ENCODE measurements around the gene DAAM2. TPM values are rescaled to one million over a fixed set of nuclear protein-coding genes. Genes with fewer than 3 reads are reported as not detected.

Gene DAAM2
- total RNA-seq, 2 experiments from 2014 or later, result 0.09 to 1.1 TPM

GRCh38 chr6:39951716-39952115 lies 159.5 kb downstream of the DAAM2 start:
- Histone ChIP-seq H3K27ac (ENCODE audit: low read depth, low read length, poor library complexity, severe bottlenecking) (no peak overlapping the region), H3K9me2 (ENCODE audit: insufficient read depth, low read length) (no peaks in the 10 kb centered on the region), H2AFZ (ENCODE audit: low read length) (no peak overlapping the region), H3K9me3 (ENCODE audit: low read length) (no peaks in the 10 kb centered on the region), H4K20me1 (ENCODE audit: insufficient read depth, low read length) (no peaks in the 10 kb centered on the region), H3K4me3 (ENCODE audit: low read depth, low read length, poor library complexity, severe bottlenecking) (no peak overlapping the region), H3K79me2 (ENCODE audit: insufficient read depth, low read depth, low read length) (no peaks in the 10 kb centered on the region), H3K36me3 (ENCODE audit: insufficient read depth, low read length) (no peaks in the 10 kb centered on the region), H3K4me1 (ENCODE audit: insufficient read depth, low read length, poor library complexity, severe bottlenecking) (no peaks in the 10 kb centered on the region), H3K4me2 (ENCODE audit: low read length) (no peak overlapping the region)
- BruUV-seq (replicated peaks), result no TSS peak
- no peak for DNase-seq (ENCODE audit: low spot score)
- intact Hi-C loops (cut with micrococcal nuclease; ENCODE audit: unreplicated experiment), result no loop called here
- TF ChIP-seq CTCF (conservative IDR thresholded peaks at IDR 0.05; ENCODE audit: low read length), result no peak
- no peak for TF ChIP-seq EZH2phosphoT487 (IDR thresholded peaks at IDR 0.05; ENCODE audit: borderline replicate concordance, low read depth, low read length)
- CTCF ChIA-PET (ENCODE audit: unreplicated experiment), result no interaction called here
- POLR2A ChIA-PET, result no interaction called here

GRCh38 chr6:39952167-39952566 lies 160.0 kb downstream of the DAAM2 start:
- CTCF ChIA-PET (ENCODE audit: unreplicated experiment), result no interaction called here
- POLR2A ChIA-PET, result interaction anchor here (0.6 kb wide), 1 partner anchor 1015 kb away, joined by 3 read pairs; no protein-coding TSS in a partner anchor
- TF ChIP-seq CTCF (conservative IDR thresholded peaks at IDR 0.05; ENCODE audit: low read length) (no peak), EZH2phosphoT487 (IDR thresholded peaks at IDR 0.05; ENCODE audit: borderline replicate concordance, low read depth, low read length) (no peak)
- no TSS peak for BruUV-seq (replicated peaks)
- H3K79me2 ChIP-seq (ENCODE audit: insufficient read depth, low read depth, low read length), result no peaks in the 10 kb centered on the region
- no peak for DNase-seq (ENCODE audit: low spot score)
- H3K9me2 ChIP-seq (ENCODE audit: insufficient read depth, low read length), result no peaks in the 10 kb centered on the region
- H3K9me3 ChIP-seq (ENCODE audit: low read length), result no peaks in the 10 kb centered on the region
- H3K4me3 ChIP-seq (ENCODE audit: low read depth, low read length, poor library complexity, severe bottlenecking), result no peak overlapping the region
- no peak overlapping the region for H3K27ac ChIP-seq (ENCODE audit: low read depth, low read length, poor library complexity, severe bottlenecking)
- H4K20me1 ChIP-seq (ENCODE audit: insufficient read depth, low read length), result no peaks in the 10 kb centered on the region
- H3K4me2 ChIP-seq (ENCODE audit: low read length), result no peak overlapping the region
- no peaks in the 10 kb centered on the region for H3K4me1 ChIP-seq (ENCODE audit: insufficient read depth, low read length, poor library complexity, severe bottlenecking)
- no peaks in the 10 kb centered on the region for H3K36me3 ChIP-seq (ENCODE audit: insufficient read depth, low read length)
- intact Hi-C loops (cut with micrococcal nuclease; ENCODE audit: unreplicated experiment), result no loop called here
- H2AFZ ChIP-seq (ENCODE audit: low read length), result no peak overlapping the region

GRCh38 chr6:39953076-39953618 lies 161.0 kb downstream of the DAAM2 start:
- Histone ChIP-seq H3K4me3 (ENCODE audit: low read depth, low read length, poor library complexity, severe bottlenecking) (no peak overlapping the region), H2AFZ (ENCODE audit: low read length) (no peak overlapping the region), H3K79me2 (ENCODE audit: insufficient read depth, low read depth, low read length) (no peaks in the 10 kb centered on the region), H3K4me2 (ENCODE audit: low read length) (no peak overlapping the region), H3K27ac (ENCODE audit: low read depth, low read length, poor library complexity, severe bottlenecking) (no peak overlapping the region), H3K9me3 (ENCODE audit: low read length) (no peaks in the 10 kb centered on the region), H3K36me3 (ENCODE audit: insufficient read depth, low read length) (no peaks in the 10 kb centered on the region), H3K4me1 (ENCODE audit: insufficient read depth, low read length, poor library complexity, severe bottlenecking) (no peaks in the 10 kb centered on the region), H3K9me2 (ENCODE audit: insufficient read depth, low read length) (no peaks in the 10 kb centered on the region), H4K20me1 (ENCODE audit: insufficient read depth, low read length) (no peaks in the 10 kb centered on the region)
- DNase-seq (ENCODE audit: low spot score), result no peak
- no TSS peak for BruUV-seq (replicated peaks)
- TF ChIP-seq EZH2phosphoT487 (IDR thresholded peaks at IDR 0.05; ENCODE audit: borderline replicate concordance, low read depth, low read length), result no peak
- no peak for TF ChIP-seq CTCF (conservative IDR thresholded peaks at IDR 0.05; ENCODE audit: low read length)
- ChIA-PET POLR2A (no interaction called here), CTCF (ENCODE audit: unreplicated experiment) (no interaction called here)
- intact Hi-C loops (cut with micrococcal nuclease; ENCODE audit: unreplicated experiment), result no loop called here

Other genes with a start within 250 kb of the DAAM2 start
- not detected in 2 replicates for gene KIF6, start 67.0 kb upstream of the DAAM2 start, total RNA-seq (2014; rRNA removed; shearing (Covaris generic))
- gene KIF6, start 67.0 kb upstream of the DAAM2 start, total RNA-seq (2022), result 0.17 TPM in 1 of 2 replicates, not detected in the other
- gene MOCS1, start 142.1 kb downstream of the DAAM2 start, total RNA-seq (2014; rRNA removed; shearing (Covaris generic)), result not detected in 2 replicates
- gene MOCS1, start 142.1 kb downstream of the DAAM2 start, total RNA-seq (2022), result not detected in 2 replicates

Measured in OCI-LY7 (cell line).